GM13976 (cell line): Measurements from ENCODE around the gene ZNF154.
"Not testable (repeated sequence)": the region's sequence is repeated elsewhere in the genome, so short reads cannot be mapped to it uniquely, and the experiment has no call there.

Experiments
- DNase-seq: peaks from one replicate; pipeline ENCODE4 v3.0.0; 2012; ENCODE audit warnings: low spot score
- in situ Hi-C: fragments of 300-500 bp; cut with MboI; formaldehyde crosslinking; loops from one replicate; pipeline ENCODE4 v1.12.0; 2022; ENCODE audit warnings: low sequenced_read_pairs, mixed read lengths, inconsistent platforms; ENCODE audit not compliant: unreplicated experiment
- TF ChIP-seq, protein P1 (sequence below): IDR thresholded peaks from 2 replicates; pipeline ENCODE4 v1.5.1; 2012; ENCODE audit warnings: borderline replicate concordance, mild to moderate bottlenecking; ENCODE audit not compliant: insufficient read depth; ENCODE audit errors: extremely low read depth, missing control alignments, control extremely low read depth

Gene ZNF154

GRCh38 chr19:57746580-57747471, 37.8 kb upstream of the ZNF154 start, which contains the start of gene ZNF776:
Gene ZNF776, plus strand, starts transcription at chr19:57746815. Its CDS starts 244 bp downstream, at chr19:57747059.
- in situ Hi-C loops, result no loop called here
- DNase-seq, result peak; percentile 92
- TF ChIP-seq, protein P1, sequence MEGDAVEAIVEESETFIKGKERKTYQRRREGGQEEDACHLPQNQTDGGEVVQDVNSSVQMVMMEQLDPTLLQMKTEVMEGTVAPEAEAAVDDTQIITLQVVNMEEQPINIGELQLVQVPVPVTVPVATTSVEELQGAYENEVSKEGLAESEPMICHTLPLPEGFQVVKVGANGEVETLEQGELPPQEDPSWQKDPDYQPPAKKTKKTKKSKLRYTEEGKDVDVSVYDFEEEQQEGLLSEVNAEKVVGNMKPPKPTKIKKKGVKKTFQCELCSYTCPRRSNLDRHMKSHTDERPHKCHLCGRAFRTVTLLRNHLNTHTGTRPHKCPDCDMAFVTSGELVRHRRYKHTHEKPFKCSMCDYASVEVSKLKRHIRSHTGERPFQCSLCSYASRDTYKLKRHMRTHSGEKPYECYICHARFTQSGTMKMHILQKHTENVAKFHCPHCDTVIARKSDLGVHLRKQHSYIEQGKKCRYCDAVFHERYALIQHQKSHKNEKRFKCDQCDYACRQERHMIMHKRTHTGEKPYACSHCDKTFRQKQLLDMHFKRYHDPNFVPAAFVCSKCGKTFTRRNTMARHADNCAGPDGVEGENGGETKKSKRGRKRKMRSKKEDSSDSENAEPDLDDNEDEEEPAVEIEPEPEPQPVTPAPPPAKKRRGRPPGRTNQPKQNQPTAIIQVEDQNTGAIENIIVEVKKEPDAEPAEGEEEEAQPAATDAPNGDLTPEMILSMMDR, result no peak

DNA sequence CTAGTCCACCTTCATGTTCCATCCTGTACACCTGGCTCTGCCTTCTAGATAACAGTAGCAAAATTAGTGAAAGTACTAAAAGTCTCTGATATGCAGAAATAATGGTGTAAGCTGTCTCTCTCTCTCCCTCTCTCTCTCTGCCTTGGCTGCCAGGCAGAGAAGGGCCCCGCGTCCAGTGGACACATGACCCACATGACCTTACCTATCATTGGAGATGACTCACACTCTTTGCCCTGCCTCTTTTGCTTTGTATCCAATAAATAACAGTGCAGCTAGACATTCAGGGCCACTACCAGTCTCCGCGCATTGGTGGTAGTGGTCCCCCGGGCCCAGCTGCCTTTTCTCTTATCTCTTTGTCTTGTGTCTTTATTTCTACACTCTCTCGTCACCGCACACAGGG, 29.8 kb upstream of the ZNF154 start:
- DNase-seq, in situ Hi-C loops: not testable (repeated sequence)

GRCh38 chr19:57738320-57738719, 29.3 kb upstream of the ZNF154 start:
- DNase-seq, in situ Hi-C loops: not testable (repeated sequence)
- TF ChIP-seq, protein P1, result peak; percentile 17

GRCh38 chr19:57720878-57721277, 11.9 kb upstream of the ZNF154 start:
- TF ChIP-seq, protein P1, result no peak
- DNase-seq, result no peak
- in situ Hi-C loops, result no loop called here

GRCh38 chr19:57719901-57720519, 11.0 kb upstream of the ZNF154 start:
- TF ChIP-seq, protein P1, result no peak
- in situ Hi-C loops, result no loop called here
- DNase-seq, result no peak

- TF ChIP-seq, protein P1, result no peak
- in situ Hi-C loops, result no loop called here
Measured at GRCh38 chr19:57719424-57719823, 10.4 kb upstream of the ZNF154 start.

DNA sequence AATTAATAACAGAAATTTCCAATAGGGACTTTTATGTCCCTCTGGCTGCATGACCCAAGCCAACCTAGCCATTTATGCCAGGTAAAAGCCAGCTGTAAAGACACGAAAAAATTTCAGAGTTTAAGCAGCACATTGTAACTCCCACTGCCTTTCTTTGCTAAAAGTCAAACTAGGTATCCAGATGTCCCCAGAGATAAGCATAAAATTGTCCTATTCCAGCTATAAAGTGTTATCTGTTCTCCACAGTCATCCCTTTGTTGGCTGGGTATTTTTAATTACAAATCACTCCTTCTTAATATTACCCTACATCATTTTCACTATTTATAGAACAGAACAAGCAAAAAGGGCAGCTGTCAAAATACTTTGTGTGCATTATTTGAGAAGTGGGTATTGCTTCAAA, 3.2 kb upstream of the ZNF154 start:
- in situ Hi-C loops, result no loop called here
- no peak for DNase-seq
- TF ChIP-seq, protein P1, result no peak

More at GRCh38 chr19:57719424-57719823, 10.4 kb upstream of the ZNF154 start:
- DNase-seq, result no peak
